Smooth muscle cell (in vitro differentiated cells): ENCODE results near the gene CALN1. TPM values are rescaled to one million over a fixed set of nuclear protein-coding genes. Genes with fewer than 3 reads are reported as not detected.

ENCODE experiments used
- DNase-seq: peaks from one replicate; lab custom pipeline; 2025; ENCODE audit not compliant: unreplicated experiment; lab: John Stamatoyannopoulos, UW
- H2AFZ ChIP-seq: fragments of 200-600 bp; sonication (generic); 2 replicates; pipeline ENCODE4 v1.6.0; 2016; ENCODE audit warnings: antibody characterized with exemption, low read depth, mild to moderate bottlenecking
- H3F3A ChIP-seq: fragments of 200-600 bp; sonication (generic); 2 replicates; pipeline ENCODE4 v1.6.0; 2017; ENCODE audit warnings: antibody characterized with exemption, low read depth
- H3K27ac ChIP-seq: fragments of 200-600 bp; sonication (generic); 2 replicates; pipeline ENCODE4 v1.5.1; 2016; ENCODE audit warnings: low read depth, mild to moderate bottlenecking
- H3K27me3 ChIP-seq: fragments of 200-600 bp; sonication (generic); 2 replicates; pipeline ENCODE4 v1.6.1; 2016; ENCODE audit warnings: low read depth, mild to moderate bottlenecking
- H3K36me3 ChIP-seq: fragments of 200-600 bp; sonication (generic); 2 replicates; pipeline ENCODE4 v1.5.1; 2016; ENCODE audit warnings: low read depth
- H3K4me1 ChIP-seq: fragments of 200-600 bp; sonication (generic); 2 replicates; pipeline ENCODE4 v1.5.1; 2016; ENCODE audit warnings: low read depth
- H3K4me2 ChIP-seq: fragments of 200-600 bp; sonication (generic); 2 replicates; pipeline ENCODE4 v1.6.0; 2016; ENCODE audit warnings: mild to moderate bottlenecking
- H3K4me3 ChIP-seq: fragments of 200-600 bp; sonication (generic); 2 replicates; pipeline ENCODE4 v1.5.1; 2016; ENCODE audit warnings: mild to moderate bottlenecking
- H3K79me2 ChIP-seq: fragments of 200-600 bp; sonication (generic); 2 replicates; pipeline ENCODE4 v1.6.0; 2016; ENCODE audit warnings: low read depth, mild to moderate bottlenecking
- H3K9ac ChIP-seq: fragments of 200-600 bp; sonication (generic); 2 replicates; pipeline ENCODE4 v1.6.0; 2016; ENCODE audit warnings: low read depth
- H3K9me3 ChIP-seq: fragments of 200-600 bp; sonication (generic); replicated peaks from 2 replicates; pipeline ENCODE4 v1.5.1; 2016; ENCODE audit warnings: low read depth
- H4K20me1 ChIP-seq: fragments of 200-600 bp; sonication (generic); 2 replicates; pipeline ENCODE4 v1.6.0; 2016; ENCODE audit warnings: low read depth
- WGBS: methylation state at CpG from one replicate; pipeline ENCODE4 v1.1.7; 2016; ENCODE audit warnings: low lambda C conversion rate; 5-methylcytosine and 5-hydroxymethylcytosine counted together
- polyA plus RNA-seq: library from polyadenylated mRNA; unstranded; fragments of >200 nt; fragmentation: Nextera tagmentation; extraction: Ambion mirVana; gene quantifications from 2 replicates; pipeline ENCODE4 v1.2.1, GENCODE V29; 2016
- total RNA-seq: library from RNA; depleted of rRNA; stranded (reverse); fragments of >200 nt; gene quantifications from 2 replicates; pipeline ENCODE4 v1.2.3, GENCODE V29; 2014
- TF ChIP-seq, protein P1 (sequence below): fragments of 200-600 bp; sonication (generic); IDR thresholded peaks from 2 replicates; pipeline ENCODE4 v1.5.1; 2017; ENCODE audit warnings: borderline replicate concordance, mild to moderate bottlenecking, antibody characterized with exemption; ENCODE audit not compliant: insufficient read depth, poor library complexity, severe bottlenecking

The CALN1 gene
- total and polyA plus RNA-seq, 2 experiments from 2014 or later, result not detected

- H3K4me3 ChIP-seq, result no peak overlapping the region
- no peak overlapping the region for H3K27ac ChIP-seq
- H3K9ac ChIP-seq, result no peak overlapping the region
- H3K27me3 ChIP-seq, result no peaks in the 10 kb centered on the region
- H4K20me1 ChIP-seq, result no peaks in the 10 kb centered on the region
- DNase-seq, result no peak
- H3K79me2 ChIP-seq, result no peaks in the 10 kb centered on the region
- no peak overlapping the region for H3K4me2 ChIP-seq
- H3F3A ChIP-seq, result no peaks in the 10 kb centered on the region
- no peaks in the 10 kb centered on the region for H3K9me3 ChIP-seq
- H2AFZ ChIP-seq, result no peak overlapping the region
- TF ChIP-seq, protein P1, sequence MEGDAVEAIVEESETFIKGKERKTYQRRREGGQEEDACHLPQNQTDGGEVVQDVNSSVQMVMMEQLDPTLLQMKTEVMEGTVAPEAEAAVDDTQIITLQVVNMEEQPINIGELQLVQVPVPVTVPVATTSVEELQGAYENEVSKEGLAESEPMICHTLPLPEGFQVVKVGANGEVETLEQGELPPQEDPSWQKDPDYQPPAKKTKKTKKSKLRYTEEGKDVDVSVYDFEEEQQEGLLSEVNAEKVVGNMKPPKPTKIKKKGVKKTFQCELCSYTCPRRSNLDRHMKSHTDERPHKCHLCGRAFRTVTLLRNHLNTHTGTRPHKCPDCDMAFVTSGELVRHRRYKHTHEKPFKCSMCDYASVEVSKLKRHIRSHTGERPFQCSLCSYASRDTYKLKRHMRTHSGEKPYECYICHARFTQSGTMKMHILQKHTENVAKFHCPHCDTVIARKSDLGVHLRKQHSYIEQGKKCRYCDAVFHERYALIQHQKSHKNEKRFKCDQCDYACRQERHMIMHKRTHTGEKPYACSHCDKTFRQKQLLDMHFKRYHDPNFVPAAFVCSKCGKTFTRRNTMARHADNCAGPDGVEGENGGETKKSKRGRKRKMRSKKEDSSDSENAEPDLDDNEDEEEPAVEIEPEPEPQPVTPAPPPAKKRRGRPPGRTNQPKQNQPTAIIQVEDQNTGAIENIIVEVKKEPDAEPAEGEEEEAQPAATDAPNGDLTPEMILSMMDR, result no peak
- H3K36me3 ChIP-seq, result no peaks in the 10 kb centered on the region
- no peaks in the 10 kb centered on the region for H3K4me1 ChIP-seq
These were observed 347.2 kb downstream of the CALN1 start for GRCh38 chr7:72064916-72065315.

DNA sequence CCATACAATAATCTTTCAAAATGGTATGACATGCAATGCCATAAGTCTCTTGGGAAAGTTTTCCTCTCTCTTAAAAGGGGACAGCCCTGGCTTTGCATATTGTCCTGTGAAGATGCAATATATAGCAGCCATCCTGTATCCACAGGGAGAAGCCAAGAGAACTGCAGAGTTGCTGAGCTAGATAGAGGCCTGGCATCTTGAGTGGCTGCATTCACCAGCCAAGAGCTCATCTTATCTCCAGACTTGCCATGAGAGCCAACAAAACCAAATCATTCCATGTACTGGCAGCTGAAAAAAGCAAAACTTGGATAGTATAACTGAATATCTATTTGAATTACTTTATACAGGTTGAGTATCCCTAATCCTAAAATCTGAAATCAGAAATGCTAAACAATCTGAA, 348.8 kb downstream of the CALN1 start:
- Histone ChIP-seq H3K36me3 (no peaks in the 10 kb centered on the region), H2AFZ (no peak overlapping the region)
- TF ChIP-seq, protein P1, result no peak

DNA sequence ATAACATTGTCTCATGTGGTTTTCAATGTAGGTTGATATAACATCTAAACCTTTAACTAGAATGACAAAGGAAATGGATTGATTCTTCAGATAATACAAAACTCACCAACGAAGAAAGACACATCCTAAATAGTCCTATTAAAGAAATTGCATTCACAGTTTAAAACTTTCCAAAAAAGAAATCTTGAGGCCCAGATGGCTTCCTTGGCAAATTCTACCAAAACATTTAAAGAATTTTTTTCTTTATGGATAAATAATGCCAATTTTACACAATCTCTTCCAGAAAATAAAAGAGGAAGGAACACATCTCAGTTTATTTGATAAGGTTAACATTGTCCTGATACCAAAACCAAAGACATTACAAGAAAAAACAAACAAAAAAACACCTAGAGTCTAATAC, 349.5 kb downstream of the CALN1 start:
- 88% methylated on average over 1 of the region's 1 CpG for WGBS
- H3K27me3 ChIP-seq, result peaks cover 5% of the 10 kb centered on the region
- TF ChIP-seq, protein P1, result no peak
- no peak overlapping the region for H2AFZ ChIP-seq
- H3K9me3 ChIP-seq, result no peaks in the 10 kb centered on the region
- no peak overlapping the region for H3K27ac ChIP-seq
- no peaks in the 10 kb centered on the region for H3F3A ChIP-seq
- H3K4me1 ChIP-seq, result no peaks in the 10 kb centered on the region
- H3K9ac ChIP-seq, result no peak overlapping the region
- H3K4me3 ChIP-seq, result no peak overlapping the region
- no peak overlapping the region for H3K4me2 ChIP-seq
- no peak for DNase-seq
- H3K79me2 ChIP-seq, result no peaks in the 10 kb centered on the region
- H3K36me3 ChIP-seq, result no peaks in the 10 kb centered on the region
- no peaks in the 10 kb centered on the region for H4K20me1 ChIP-seq

More for the DNA sequence above, 348.8 kb downstream of the CALN1 start:
- Histone ChIP-seq H3K79me2 (no peaks in the 10 kb centered on the region), H3K9ac (no peak overlapping the region), H3K4me1 (no peaks in the 10 kb centered on the region), H4K20me1 (no peaks in the 10 kb centered on the region), H3K9me3 (no peaks in the 10 kb centered on the region), H3F3A (no peaks in the 10 kb centered on the region), H3K27me3 (peaks cover 5% of the 10 kb centered on the region), H3K4me2 (no peak overlapping the region), H3K4me3 (no peak overlapping the region), H3K27ac (no peak overlapping the region)
- DNase-seq, result no peak

- H3K4me1 ChIP-seq, result no peaks in the 10 kb centered on the region
- H3K79me2 ChIP-seq, result no peaks in the 10 kb centered on the region
- no peak overlapping the region for H3K4me3 ChIP-seq
- H3K36me3 ChIP-seq, result no peaks in the 10 kb centered on the region
- no peak overlapping the region for H2AFZ ChIP-seq
- WGBS, result 81% methylated on average over 3 of the region's 3 CpGs
- peaks cover 5% of the 10 kb centered on the region for H3K27me3 ChIP-seq
- H3F3A ChIP-seq, result no peaks in the 10 kb centered on the region
- H3K9ac ChIP-seq, result no peak overlapping the region
- H3K27ac ChIP-seq, result no peak overlapping the region
- no peaks in the 10 kb centered on the region for H4K20me1 ChIP-seq
- no peak for DNase-seq
- no peaks in the 10 kb centered on the region for H3K9me3 ChIP-seq
- H3K4me2 ChIP-seq, result no peak overlapping the region
- TF ChIP-seq, protein P1, result no peak
These were observed 352.2 kb downstream of the CALN1 start for GRCh38 chr7:72059925-72060324.
